Parathyroid adenoma (tissue), 2 donors: ENCODE results near the gene PI4KA.
A peak's percentile ranks its signal among the peaks of the same experiment; 100 is the strongest.

ENCODE experiments used
- H2AFZ ChIP-seq: fragments of 300-600 bp; sonication (generic); one replicate; pipeline ENCODE4 v1.7.0; 2017; ENCODE audit warnings: antibody characterized with exemption, mild to moderate bottlenecking
- H3K27ac ChIP-seq: fragments of 300-600 bp; sonication (generic); one replicate; pipeline ENCODE4 v1.7.0; 2017
- H3K27me3 ChIP-seq: fragments of 300-600 bp; sonication (generic); one replicate; pipeline ENCODE4 v1.7.0; 2017; ENCODE audit warnings: low read length; ENCODE audit not compliant: control insufficient read depth, insufficient read depth
- H3K36me3 ChIP-seq: fragments of 300-600 bp; sonication (generic); one replicate; pipeline ENCODE4 v1.7.0; 2017; ENCODE audit warnings: low read length; ENCODE audit not compliant: control insufficient read depth, insufficient read depth
- H3K4me1 ChIP-seq: fragments of 300-600 bp; sonication (generic); one replicate; pipeline ENCODE4 v1.7.0; 2017; ENCODE audit warnings: control low read depth
- H3K4me2 ChIP-seq: fragments of 300-600 bp; sonication (generic); one replicate; pipeline ENCODE4 v1.7.0; 2017; ENCODE audit warnings: low read length
- H3K4me3 ChIP-seq: fragments of 300-600 bp; sonication (generic); one replicate; pipeline ENCODE4 v1.7.0; 2017; ENCODE audit warnings: low read depth, low read length
- H3K79me2 ChIP-seq: fragments of 300-600 bp; sonication (generic); one replicate; pipeline ENCODE4 v1.7.0; 2017; ENCODE audit warnings: control low read depth
- H3K9ac ChIP-seq: fragments of 300-600 bp; sonication (generic); one replicate; pipeline ENCODE4 v1.7.0; 2017; ENCODE audit warnings: mild to moderate bottlenecking
- H3K9me3 ChIP-seq: fragments of 300-600 bp; sonication (generic); one replicate; pipeline ENCODE4 v1.7.0; 2017; ENCODE audit warnings: low read length; ENCODE audit not compliant: control insufficient read depth
- TF ChIP-seq, protein P1 (sequence below): fragments of 300-600 bp; sonication (generic); IDR thresholded peaks from one replicate; pipeline ENCODE4 v1.7.0; 2017; ENCODE audit warnings: antibody characterized with exemption, mild to moderate bottlenecking
- donor health status: primary hyperparathyroidism.

Gene PI4KA

DNA sequence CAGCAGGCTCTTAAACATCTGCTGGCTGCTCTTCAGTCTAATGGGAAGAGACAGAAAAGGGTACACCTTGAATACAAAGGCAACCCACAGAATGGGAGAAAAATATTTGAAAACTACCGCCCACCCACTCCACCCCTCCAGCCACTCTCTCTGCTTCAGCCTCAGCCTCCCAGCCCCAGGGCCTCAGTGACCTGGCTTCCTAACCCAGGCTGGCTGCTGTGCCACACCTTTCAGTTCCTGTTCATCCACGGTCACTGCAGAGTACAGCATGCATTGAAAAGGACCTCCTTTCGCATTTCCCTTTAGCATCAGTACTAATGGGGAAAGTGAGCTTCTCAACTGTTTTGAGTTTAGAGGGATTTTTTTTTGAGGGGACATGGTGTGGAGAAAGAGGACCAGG lies 113.5 kb downstream of the PI4KA start:
- Histone ChIP-seq H3K4me1 (no peaks in the 10 kb centered on the region), H3K79me2 (no peaks in the 10 kb centered on the region), H3K9ac (no peak overlapping the region), H3K36me3 (no peaks in the 10 kb centered on the region), H3K27me3 (no peaks in the 10 kb centered on the region), H3K4me3 (no peak overlapping the region), H3K9me3 (no peaks in the 10 kb centered on the region), H3K27ac (no peak overlapping the region), H2AFZ (no peak overlapping the region), H3K4me2 (no peak overlapping the region)
- TF ChIP-seq, protein P1, sequence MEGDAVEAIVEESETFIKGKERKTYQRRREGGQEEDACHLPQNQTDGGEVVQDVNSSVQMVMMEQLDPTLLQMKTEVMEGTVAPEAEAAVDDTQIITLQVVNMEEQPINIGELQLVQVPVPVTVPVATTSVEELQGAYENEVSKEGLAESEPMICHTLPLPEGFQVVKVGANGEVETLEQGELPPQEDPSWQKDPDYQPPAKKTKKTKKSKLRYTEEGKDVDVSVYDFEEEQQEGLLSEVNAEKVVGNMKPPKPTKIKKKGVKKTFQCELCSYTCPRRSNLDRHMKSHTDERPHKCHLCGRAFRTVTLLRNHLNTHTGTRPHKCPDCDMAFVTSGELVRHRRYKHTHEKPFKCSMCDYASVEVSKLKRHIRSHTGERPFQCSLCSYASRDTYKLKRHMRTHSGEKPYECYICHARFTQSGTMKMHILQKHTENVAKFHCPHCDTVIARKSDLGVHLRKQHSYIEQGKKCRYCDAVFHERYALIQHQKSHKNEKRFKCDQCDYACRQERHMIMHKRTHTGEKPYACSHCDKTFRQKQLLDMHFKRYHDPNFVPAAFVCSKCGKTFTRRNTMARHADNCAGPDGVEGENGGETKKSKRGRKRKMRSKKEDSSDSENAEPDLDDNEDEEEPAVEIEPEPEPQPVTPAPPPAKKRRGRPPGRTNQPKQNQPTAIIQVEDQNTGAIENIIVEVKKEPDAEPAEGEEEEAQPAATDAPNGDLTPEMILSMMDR, result no peak

DNA sequence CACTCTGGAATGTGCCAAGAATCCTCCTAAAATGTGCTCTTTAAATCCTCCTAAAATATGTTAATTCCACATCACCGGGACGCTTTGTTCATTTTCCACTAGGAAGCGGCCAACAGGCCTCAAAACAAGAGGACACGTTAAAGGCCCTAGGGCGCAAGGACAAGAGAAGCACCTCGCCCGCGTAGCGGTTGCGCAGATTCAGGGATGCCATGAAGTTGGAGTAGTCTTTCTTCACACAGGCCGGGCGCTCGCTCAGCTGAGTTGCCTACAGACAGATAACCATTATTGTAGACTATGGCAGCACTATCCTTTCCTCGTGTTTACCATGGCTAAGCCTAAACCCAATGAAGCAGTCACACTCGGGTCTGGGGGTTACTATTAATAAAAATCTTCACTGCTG lies 114.2 kb downstream of the PI4KA start:
- Histone ChIP-seq H3K27ac (no peak overlapping the region), H3K79me2 (no peaks in the 10 kb centered on the region), H3K36me3 (no peaks in the 10 kb centered on the region), H3K27me3 (no peaks in the 10 kb centered on the region), H3K9me3 (no peaks in the 10 kb centered on the region), H3K4me3 (no peak overlapping the region), H3K4me2 (no peak overlapping the region), H2AFZ (no peak overlapping the region), H3K4me1 (no peaks in the 10 kb centered on the region), H3K9ac (no peak overlapping the region)
- TF ChIP-seq, protein P1, result no peak

- H3K9ac ChIP-seq, result no peak overlapping the region
- H2AFZ ChIP-seq, result no peak overlapping the region
- no peak overlapping the region for H3K4me2 ChIP-seq
- no peaks in the 10 kb centered on the region for H3K27me3 ChIP-seq
- TF ChIP-seq, protein P1, result no peak
- no peaks in the 10 kb centered on the region for H3K36me3 ChIP-seq
- no peak overlapping the region for H3K4me3 ChIP-seq
- no peaks in the 10 kb centered on the region for H3K79me2 ChIP-seq
- no peaks in the 10 kb centered on the region for H3K9me3 ChIP-seq
- H3K4me1 ChIP-seq, result no peaks in the 10 kb centered on the region
- no peak overlapping the region for H3K27ac ChIP-seq
Measured at GRCh38 chr22:20742764-20743163, 115.8 kb downstream of the PI4KA start.

GRCh38 chr22:20741634-20742581 lies 116.7 kb downstream of the PI4KA start:
- H3K4me3 ChIP-seq, result no peak overlapping the region
- no peaks in the 10 kb centered on the region for H3K4me1 ChIP-seq
- TF ChIP-seq, protein P1, result peak; percentile 38
- no peaks in the 10 kb centered on the region for H3K27me3 ChIP-seq
- H2AFZ ChIP-seq, result no peak overlapping the region
- no peak overlapping the region for H3K27ac ChIP-seq
- no peaks in the 10 kb centered on the region for H3K36me3 ChIP-seq
- H3K79me2 ChIP-seq, result no peaks in the 10 kb centered on the region
- H3K9ac ChIP-seq, result no peak overlapping the region
- H3K4me2 ChIP-seq, result no peak overlapping the region
- no peaks in the 10 kb centered on the region for H3K9me3 ChIP-seq
